Neural cell (in vitro differentiated cells): ENCODE results near the gene NTRK1. TPM values are rescaled to one million over a fixed set of nuclear protein-coding genes. Genes with fewer than 3 reads are reported as not detected.

ENCODE experiments used
- H2AFZ ChIP-seq: fragments of 200-600, 300-800 bp; sonication (generic), shearing (Covaris generic); 2 replicates; pipeline ENCODE4 v1.6.0; 2014; ENCODE audit warnings: low read depth, mild to moderate bottlenecking, antibody characterized with exemption, low read length, moderate library complexity
- H3F3A ChIP-seq: fragments of 200-600 bp; shearing (Covaris generic); 2 replicates; pipeline ENCODE4 v1.6.1; 2016; ENCODE audit warnings: mild to moderate bottlenecking, moderate library complexity, mixed read lengths, antibody characterized with exemption, low read length; ENCODE audit not compliant: insufficient read depth, poor library complexity, severe bottlenecking
- H3K27ac ChIP-seq: fragments of 200-600, 300-800 bp; sonication (generic), shearing (Covaris generic); 2 replicates; pipeline ENCODE4 v1.5.1; 2014; ENCODE audit warnings: mild to moderate bottlenecking, low read length, moderate library complexity
- H3K27me3 ChIP-seq: fragments of 300-800, 200-600 bp; sonication (generic), shearing (Covaris generic); 2 replicates; pipeline ENCODE4 v1.6.0; 2014; ENCODE audit warnings: mild to moderate bottlenecking, low read depth, low read length, moderate library complexity; ENCODE audit not compliant: insufficient read depth
- H3K36me3 ChIP-seq: fragments of 300-800, 200-600 bp; sonication (generic), shearing (Covaris generic); 2 replicates; pipeline ENCODE4 v1.5.1; 2014; ENCODE audit warnings: mild to moderate bottlenecking, antibody characterized with exemption, low read length, moderate library complexity; ENCODE audit not compliant: insufficient read depth
- H3K4me2 ChIP-seq: fragments of 300-800, 200-600 bp; sonication (generic), shearing (Covaris generic); 2 replicates; pipeline ENCODE4 v1.6.0; 2014; ENCODE audit warnings: mild to moderate bottlenecking, low read length
- H3K4me3 ChIP-seq: fragments of 300-800, 200-600 bp; sonication (generic), shearing (Covaris generic); 2 replicates; pipeline ENCODE4 v1.5.1; 2014; ENCODE audit warnings: mild to moderate bottlenecking, low read length, moderate library complexity
- H3K79me2 ChIP-seq: fragments of 200-600 bp; shearing (Covaris generic); replicated peaks from 2 replicates; pipeline ENCODE4 v1.6.0; 2014; ENCODE audit warnings: mild to moderate bottlenecking, low read length, moderate library complexity; ENCODE audit not compliant: insufficient read depth
- H3K9ac ChIP-seq: fragments of 300-800, 200-600 bp; sonication (generic), shearing (Covaris generic); 2 replicates; pipeline ENCODE4 v1.6.1; 2016; ENCODE audit warnings: mild to moderate bottlenecking, low read length, mixed read lengths
- H3K9me2 ChIP-seq: fragments of 200-600 bp; shearing (Covaris generic); 2 replicates; pipeline ENCODE4 v1.6.1; 2016; ENCODE audit warnings: mild to moderate bottlenecking, low read length, mixed read lengths; ENCODE audit not compliant: insufficient read depth
- H3K9me3 ChIP-seq: fragments of 200-600, 300-800 bp; sonication (generic), shearing (Covaris generic); 2 replicates; pipeline ENCODE4 v1.6.1; 2016; ENCODE audit warnings: mild to moderate bottlenecking, mixed run types, low read length, moderate library complexity, mixed read lengths
- H4K20me1 ChIP-seq: fragments of 200-600 bp; shearing (Covaris generic); 2 replicates; pipeline ENCODE4 v1.6.1; 2016; ENCODE audit warnings: mild to moderate bottlenecking, mixed run types; ENCODE audit not compliant: insufficient read depth
- EP300 ChIP-seq: fragments of 450-650 bp; conservative IDR thresholded peaks from 2 replicates; pipeline ENCODE4 v1.6.1; 2014; ENCODE audit warnings: antibody characterized with exemption, mild to moderate bottlenecking, moderate library complexity; ENCODE audit not compliant: poor library complexity, severe bottlenecking
- EZH2 ChIP-seq: fragments of 200-600, 300-800 bp; shearing (Covaris generic), sonication (generic); IDR thresholded peaks from 2 replicates; pipeline ENCODE4 v1.6.1; 2014; ENCODE audit warnings: antibody characterized with exemption, low read length, borderline replicate concordance, mild to moderate bottlenecking; ENCODE audit not compliant: insufficient read depth, poor library complexity, severe bottlenecking
- MXI1 ChIP-seq: fragments of 450-650 bp; conservative IDR thresholded peaks from 2 replicates; pipeline ENCODE4 v1.6.1; 2014; ENCODE audit warnings: antibody characterized with exemption, mild to moderate bottlenecking; ENCODE audit not compliant: poor library complexity, severe bottlenecking
- POLR2AphosphoS5 ChIP-seq: IDR thresholded peaks from 2 replicates; pipeline ENCODE4 v1.6.1; 2012
- RAD21 ChIP-seq: fragments of 450-650 bp; conservative IDR thresholded peaks from 2 replicates; pipeline ENCODE4 v1.6.1; 2014; ENCODE audit warnings: antibody characterized with exemption, mild to moderate bottlenecking, moderate library complexity
- SMC3 ChIP-seq: fragments of 450-650 bp; conservative IDR thresholded peaks from 2 replicates; pipeline ENCODE4 v1.6.1; 2014; ENCODE audit warnings: antibody characterized with exemption, mild to moderate bottlenecking, moderate library complexity; ENCODE audit not compliant: poor library complexity
- TAF1 ChIP-seq: IDR thresholded peaks from 2 replicates; pipeline ENCODE4 v1.6.1; 2012; ENCODE audit warnings: low read depth
- polyA plus RNA-seq: library from polyadenylated mRNA; depleted of rRNA; stranded (reverse); fragments of >200 nt; gene quantifications from 2 replicates; pipeline ENCODE4 v1.2.3, GENCODE V29; 2014
- TF ChIP-seq, protein P1 (sequence below): fragments of 450-650 bp; IDR thresholded peaks from 2 replicates; pipeline ENCODE4 v1.5.1; 2014; ENCODE audit warnings: antibody characterized with exemption, mild to moderate bottlenecking, moderate library complexity; ENCODE audit not compliant: poor library complexity, severe bottlenecking
- TF ChIP-seq, protein P2 (sequence below): IDR thresholded peaks from 2 replicates; pipeline ENCODE4 v1.6.1; 2012; ENCODE audit warnings: borderline replicate concordance

The NTRK1 gene
- polyA plus RNA-seq, 1 donor from 2014 or later, result 4.9 TPM

DNA sequence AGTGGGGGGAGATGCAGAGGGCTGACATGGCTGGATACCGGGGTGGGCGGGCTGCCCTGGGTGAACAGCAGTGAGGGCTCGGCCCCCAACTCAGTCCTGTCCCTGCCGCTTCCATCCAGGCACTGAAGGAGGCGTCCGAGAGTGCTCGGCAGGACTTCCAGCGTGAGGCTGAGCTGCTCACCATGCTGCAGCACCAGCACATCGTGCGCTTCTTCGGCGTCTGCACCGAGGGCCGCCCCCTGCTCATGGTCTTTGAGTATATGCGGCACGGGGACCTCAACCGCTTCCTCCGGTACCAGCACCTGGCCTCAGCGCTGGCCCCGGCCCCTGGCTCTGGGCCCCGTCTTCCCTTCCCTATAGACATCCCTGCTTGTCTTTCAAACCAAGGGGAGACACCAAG, 15.6 kb downstream of the NTRK1 start:
- Histone ChIP-seq H3K4me3 (no peak overlapping the region), H3F3A (no peaks in the 10 kb centered on the region), H3K9ac (no peak overlapping the region), H3K4me2 (no peak overlapping the region), H3K27ac (no peak overlapping the region), H3K9me3 (no peaks in the 10 kb centered on the region), H3K79me2 (no peaks in the 10 kb centered on the region), H2AFZ (no peak overlapping the region), H4K20me1 (no peaks in the 10 kb centered on the region), H3K27me3 (no peaks in the 10 kb centered on the region), H3K9me2 (no peaks in the 10 kb centered on the region), H3K36me3 (no peaks in the 10 kb centered on the region)
- TF ChIP-seq MXI1 (no peak), RAD21 (no peak), EP300 (no peak), SMC3 (no peak), EZH2 (no peak), POLR2AphosphoS5 (no peak), TAF1 (no peak)
- TF ChIP-seq, protein P1, sequence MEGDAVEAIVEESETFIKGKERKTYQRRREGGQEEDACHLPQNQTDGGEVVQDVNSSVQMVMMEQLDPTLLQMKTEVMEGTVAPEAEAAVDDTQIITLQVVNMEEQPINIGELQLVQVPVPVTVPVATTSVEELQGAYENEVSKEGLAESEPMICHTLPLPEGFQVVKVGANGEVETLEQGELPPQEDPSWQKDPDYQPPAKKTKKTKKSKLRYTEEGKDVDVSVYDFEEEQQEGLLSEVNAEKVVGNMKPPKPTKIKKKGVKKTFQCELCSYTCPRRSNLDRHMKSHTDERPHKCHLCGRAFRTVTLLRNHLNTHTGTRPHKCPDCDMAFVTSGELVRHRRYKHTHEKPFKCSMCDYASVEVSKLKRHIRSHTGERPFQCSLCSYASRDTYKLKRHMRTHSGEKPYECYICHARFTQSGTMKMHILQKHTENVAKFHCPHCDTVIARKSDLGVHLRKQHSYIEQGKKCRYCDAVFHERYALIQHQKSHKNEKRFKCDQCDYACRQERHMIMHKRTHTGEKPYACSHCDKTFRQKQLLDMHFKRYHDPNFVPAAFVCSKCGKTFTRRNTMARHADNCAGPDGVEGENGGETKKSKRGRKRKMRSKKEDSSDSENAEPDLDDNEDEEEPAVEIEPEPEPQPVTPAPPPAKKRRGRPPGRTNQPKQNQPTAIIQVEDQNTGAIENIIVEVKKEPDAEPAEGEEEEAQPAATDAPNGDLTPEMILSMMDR, result no peak
- TF ChIP-seq, protein P2, sequence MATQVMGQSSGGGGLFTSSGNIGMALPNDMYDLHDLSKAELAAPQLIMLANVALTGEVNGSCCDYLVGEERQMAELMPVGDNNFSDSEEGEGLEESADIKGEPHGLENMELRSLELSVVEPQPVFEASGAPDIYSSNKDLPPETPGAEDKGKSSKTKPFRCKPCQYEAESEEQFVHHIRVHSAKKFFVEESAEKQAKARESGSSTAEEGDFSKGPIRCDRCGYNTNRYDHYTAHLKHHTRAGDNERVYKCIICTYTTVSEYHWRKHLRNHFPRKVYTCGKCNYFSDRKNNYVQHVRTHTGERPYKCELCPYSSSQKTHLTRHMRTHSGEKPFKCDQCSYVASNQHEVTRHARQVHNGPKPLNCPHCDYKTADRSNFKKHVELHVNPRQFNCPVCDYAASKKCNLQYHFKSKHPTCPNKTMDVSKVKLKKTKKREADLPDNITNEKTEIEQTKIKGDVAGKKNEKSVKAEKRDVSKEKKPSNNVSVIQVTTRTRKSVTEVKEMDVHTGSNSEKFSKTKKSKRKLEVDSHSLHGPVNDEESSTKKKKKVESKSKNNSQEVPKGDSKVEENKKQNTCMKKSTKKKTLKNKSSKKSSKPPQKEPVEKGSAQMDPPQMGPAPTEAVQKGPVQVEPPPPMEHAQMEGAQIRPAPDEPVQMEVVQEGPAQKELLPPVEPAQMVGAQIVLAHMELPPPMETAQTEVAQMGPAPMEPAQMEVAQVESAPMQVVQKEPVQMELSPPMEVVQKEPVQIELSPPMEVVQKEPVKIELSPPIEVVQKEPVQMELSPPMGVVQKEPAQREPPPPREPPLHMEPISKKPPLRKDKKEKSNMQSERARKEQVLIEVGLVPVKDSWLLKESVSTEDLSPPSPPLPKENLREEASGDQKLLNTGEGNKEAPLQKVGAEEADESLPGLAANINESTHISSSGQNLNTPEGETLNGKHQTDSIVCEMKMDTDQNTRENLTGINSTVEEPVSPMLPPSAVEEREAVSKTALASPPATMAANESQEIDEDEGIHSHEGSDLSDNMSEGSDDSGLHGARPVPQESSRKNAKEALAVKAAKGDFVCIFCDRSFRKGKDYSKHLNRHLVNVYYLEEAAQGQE, result no peak

DNA sequence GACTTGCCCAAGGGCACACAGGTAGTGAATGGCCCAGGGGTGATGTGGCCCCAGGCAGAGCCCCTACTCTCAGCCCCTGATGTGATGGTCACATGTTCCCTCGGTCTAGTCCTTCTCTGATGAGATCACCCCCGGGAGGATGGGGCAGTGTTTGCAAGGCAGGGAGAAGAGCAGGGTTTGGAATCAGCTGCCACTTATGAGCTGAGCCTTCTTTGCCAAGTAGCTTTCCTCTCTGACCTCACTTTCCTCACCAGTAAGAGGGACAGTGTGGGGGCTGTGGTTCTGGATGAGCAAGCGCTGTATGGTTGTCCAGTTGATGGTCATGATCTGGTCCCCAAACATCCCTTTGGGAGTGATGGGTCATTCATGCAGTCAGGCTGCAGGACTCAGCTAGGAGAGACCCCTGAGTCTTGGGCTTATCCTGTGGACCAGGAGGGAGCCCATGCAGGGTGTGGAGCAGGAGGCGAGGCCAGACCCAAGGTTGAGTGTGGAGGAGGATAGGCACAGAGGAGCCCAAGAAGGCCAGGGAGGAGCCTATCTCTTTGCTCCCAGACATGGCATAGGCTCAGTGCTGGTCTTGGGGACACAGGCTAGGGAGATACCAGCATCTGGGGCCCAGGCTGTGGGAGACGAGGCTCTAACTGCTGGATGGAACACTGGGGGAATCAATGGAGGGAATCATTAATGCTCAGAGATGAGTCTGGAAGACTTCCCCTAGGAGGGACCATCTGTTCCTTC, 16.9 kb downstream of the NTRK1 start:
- H3K4me3 ChIP-seq, result no peak overlapping the region
- H3K9ac ChIP-seq, result no peak overlapping the region
- no peaks in the 10 kb centered on the region for H4K20me1 ChIP-seq
- no peaks in the 10 kb centered on the region for H3K36me3 ChIP-seq
- no peak overlapping the region for H3K4me2 ChIP-seq
- TF ChIP-seq RAD21 (no peak), POLR2AphosphoS5 (no peak), EP300 (no peak), EZH2 (no peak), TAF1 (no peak), MXI1 (no peak), SMC3 (no peak)
- TF ChIP-seq, protein P1, result no peak
- TF ChIP-seq, protein P2, result no peak
- no peaks in the 10 kb centered on the region for H3K9me2 ChIP-seq
- H3K79me2 ChIP-seq, result no peaks in the 10 kb centered on the region
- H3K27me3 ChIP-seq, result no peaks in the 10 kb centered on the region
- H3F3A ChIP-seq, result no peaks in the 10 kb centered on the region
- H2AFZ ChIP-seq, result no peak overlapping the region
- no peaks in the 10 kb centered on the region for H3K9me3 ChIP-seq
- no peak overlapping the region for H3K27ac ChIP-seq
